ENCODE measurements around the gene PSME2. TPM values are rescaled to one million over a fixed set of nuclear protein-coding genes. Genes with fewer than 3 reads are reported as not detected.

The PSME2 gene
- total and polyA plus RNA-seq, 2 experiments from 2014 or later, result 54.0 to 259 TPM

DNA sequence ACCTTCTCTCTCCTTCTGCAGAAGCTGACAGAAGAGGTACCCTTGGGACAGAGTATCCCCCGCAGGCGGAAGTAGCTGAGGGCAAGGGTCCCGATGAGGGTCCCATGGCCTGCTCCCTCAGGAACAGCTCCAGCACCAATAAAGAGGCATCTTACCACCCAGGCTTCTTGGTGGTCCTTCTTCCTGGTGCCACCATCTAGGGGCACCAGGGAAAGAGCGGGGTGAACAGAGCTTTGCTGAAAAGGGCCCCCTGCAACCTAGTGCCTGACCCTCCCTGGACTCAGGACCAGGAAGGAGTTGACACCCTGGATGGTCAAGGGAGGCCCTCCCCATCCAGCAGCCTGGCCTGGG, 14.1 kb upstream of the PSME2 start:
- Mint-ChIP-seq H3K9me3 (no peaks in the 10 kb centered on the region), H3K4me1 (peaks cover 9% of the 10 kb centered on the region), H3K27ac (no peak overlapping the region), H3K4me3 (no peak overlapping the region), H3K36me3 (ENCODE audit: low read depth) (peaks cover 58% of the 10 kb centered on the region), H3K27me3 (ENCODE audit: insufficient read depth, low read depth, poor library complexity) (peaks cover 4% of the 10 kb centered on the region)
- H3K27me3 ChIP-seq (ENCODE audit: insufficient read depth), result no peaks in the 10 kb centered on the region
- H3K4me1 ChIP-seq (ENCODE audit: insufficient read depth), result peaks cover 11% of the 10 kb centered on the region
- no peak overlapping the region for H3K4me2 ChIP-seq
- no peak for DNase-seq (ENCODE audit: low spot score)
- H3K9me2 ChIP-seq (ENCODE audit: insufficient read depth), result no peaks in the 10 kb centered on the region
- no peaks in the 10 kb centered on the region for H3K79me2 ChIP-seq (replicated peaks; ENCODE audit: insufficient read depth)
- H3K4me3 ChIP-seq, result no peak overlapping the region
- peaks cover 12% of the 10 kb centered on the region; the same call in 1 of the 2 replicates for H3F3A ChIP-seq (replicated peaks; ENCODE audit: low read depth)
- peaks cover 7% of the 10 kb centered on the region; the same call in 1 of the 2 replicates for H3K36me3 ChIP-seq (ENCODE audit: insufficient read depth)
- H4K20me1 ChIP-seq (replicated peaks; ENCODE audit: insufficient read depth), result peaks cover 7% of the 10 kb centered on the region; the same call in 1 of the 2 replicates
- no peak for ATAC-seq
- no peak overlapping the region for H2AFZ ChIP-seq
- H3K27ac ChIP-seq (ENCODE audit: low read depth), result no peak overlapping the region
- TF ChIP-seq, protein P1, sequence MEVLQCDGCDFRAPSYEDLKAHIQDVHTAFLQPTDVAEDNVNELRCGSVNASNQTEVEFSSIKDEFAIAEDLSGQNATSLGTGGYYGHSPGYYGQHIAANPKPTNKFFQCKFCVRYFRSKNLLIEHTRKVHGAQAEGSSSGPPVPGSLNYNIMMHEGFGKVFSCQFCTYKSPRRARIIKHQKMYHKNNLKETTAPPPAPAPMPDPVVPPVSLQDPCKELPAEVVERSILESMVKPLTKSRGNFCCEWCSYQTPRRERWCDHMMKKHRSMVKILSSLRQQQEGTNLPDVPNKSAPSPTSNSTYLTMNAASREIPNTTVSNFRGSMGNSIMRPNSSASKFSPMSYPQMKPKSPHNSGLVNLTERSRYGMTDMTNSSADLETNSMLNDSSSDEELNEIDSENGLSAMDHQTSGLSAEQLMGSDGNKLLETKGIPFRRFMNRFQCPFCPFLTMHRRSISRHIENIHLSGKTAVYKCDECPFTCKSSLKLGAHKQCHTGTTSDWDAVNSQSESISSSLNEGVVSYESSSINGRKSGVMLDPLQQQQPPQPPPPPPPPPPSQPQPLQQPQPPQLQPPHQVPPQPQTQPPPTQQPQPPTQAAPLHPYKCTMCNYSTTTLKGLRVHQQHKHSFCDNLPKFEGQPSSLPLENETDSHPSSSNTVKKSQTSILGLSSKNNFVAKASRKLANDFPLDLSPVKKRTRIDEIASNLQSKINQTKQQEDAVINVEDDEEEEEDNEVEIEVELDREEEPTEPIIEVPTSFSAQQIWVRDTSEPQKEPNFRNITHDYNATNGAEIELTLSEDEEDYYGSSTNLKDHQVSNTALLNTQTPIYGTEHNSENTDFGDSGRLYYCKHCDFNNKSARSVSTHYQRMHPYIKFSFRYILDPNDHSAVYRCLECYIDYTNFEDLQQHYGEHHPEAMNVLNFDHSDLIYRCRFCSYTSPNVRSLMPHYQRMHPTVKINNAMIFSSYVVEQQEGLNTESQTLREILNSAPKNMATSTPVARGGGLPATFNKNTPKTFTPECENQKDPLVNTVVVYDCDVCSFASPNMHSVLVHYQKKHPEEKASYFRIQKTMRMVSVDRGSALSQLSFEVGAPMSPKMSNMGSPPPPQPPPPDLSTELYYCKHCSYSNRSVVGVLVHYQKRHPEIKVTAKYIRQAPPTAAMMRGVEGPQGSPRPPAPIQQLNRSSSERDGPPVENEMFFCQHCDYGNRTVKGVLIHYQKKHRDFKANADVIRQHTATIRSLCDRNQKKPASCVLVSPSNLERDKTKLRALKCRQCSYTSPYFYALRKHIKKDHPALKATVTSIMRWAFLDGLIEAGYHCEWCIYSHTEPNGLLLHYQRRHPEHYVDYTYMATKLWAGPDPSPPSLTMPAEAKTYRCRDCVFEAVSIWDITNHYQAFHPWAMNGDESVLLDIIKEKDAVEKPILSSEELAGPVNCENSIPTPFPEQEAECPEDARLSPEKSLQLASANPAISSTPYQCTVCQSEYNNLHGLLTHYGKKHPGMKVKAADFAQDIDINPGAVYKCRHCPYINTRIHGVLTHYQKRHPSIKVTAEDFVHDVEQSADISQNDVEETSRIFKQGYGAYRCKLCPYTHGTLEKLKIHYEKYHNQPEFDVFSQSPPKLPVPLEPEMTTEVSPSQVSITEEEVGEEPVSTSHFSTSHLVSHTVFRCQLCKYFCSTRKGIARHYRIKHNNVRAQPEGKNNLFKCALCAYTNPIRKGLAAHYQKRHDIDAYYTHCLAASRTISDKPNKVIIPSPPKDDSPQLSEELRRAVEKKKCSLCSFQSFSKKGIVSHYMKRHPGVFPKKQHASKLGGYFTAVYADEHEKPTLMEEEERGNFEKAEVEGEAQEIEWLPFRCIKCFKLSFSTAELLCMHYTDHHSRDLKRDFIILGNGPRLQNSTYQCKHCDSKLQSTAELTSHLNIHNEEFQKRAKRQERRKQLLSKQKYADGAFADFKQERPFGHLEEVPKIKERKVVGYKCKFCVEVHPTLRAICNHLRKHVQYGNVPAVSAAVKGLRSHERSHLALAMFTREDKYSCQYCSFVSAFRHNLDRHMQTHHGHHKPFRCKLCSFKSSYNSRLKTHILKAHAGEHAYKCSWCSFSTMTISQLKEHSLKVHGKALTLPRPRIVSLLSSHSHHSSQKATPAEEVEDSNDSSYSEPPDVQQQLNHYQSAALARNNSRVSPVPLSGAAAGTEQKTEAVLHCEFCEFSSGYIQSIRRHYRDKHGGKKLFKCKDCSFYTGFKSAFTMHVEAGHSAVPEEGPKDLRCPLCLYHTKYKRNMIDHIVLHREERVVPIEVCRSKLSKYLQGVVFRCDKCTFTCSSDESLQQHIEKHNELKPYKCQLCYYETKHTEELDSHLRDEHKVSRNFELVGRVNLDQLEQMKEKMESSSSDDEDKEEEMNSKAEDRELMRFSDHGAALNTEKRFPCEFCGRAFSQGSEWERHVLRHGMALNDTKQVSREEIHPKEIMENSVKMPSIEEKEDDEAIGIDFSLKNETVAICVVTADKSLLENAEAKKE (CRISPR knock-in tag; IDR thresholded peaks at IDR 0.05), result no peak
- TF ChIP-seq NANOG (IDR thresholded peaks at IDR 0.05; ENCODE audit: borderline replicate concordance) (no peak), EZH2 (IDR thresholded peaks at IDR 0.05; ENCODE audit: low read depth, unreplicated experiment) (no peak), JUNB (IDR thresholded peaks at IDR 0.05; ENCODE audit: unreplicated experiment) (no peak), CREB1 (CRISPR knock-in tag; IDR thresholded peaks at IDR 0.05; ENCODE audit: low read depth) (no peak), EZH2phosphoT487 (IDR thresholded peaks at IDR 0.05; ENCODE audit: unreplicated experiment) (no peak), ZNF331 (CRISPR knock-in tag; IDR thresholded peaks at IDR 0.05; ENCODE audit: low read depth) (no peak), POLR2AphosphoS5 (IDR thresholded peaks at IDR 0.05; ENCODE audit: low read depth) (no peak), ZNF114 (CRISPR knock-in tag; IDR thresholded peaks at IDR 0.05) (no peak), STAT1 (IDR thresholded peaks at IDR 0.05; ENCODE audit: unreplicated experiment) (no peak)
- TF ChIP-seq, protein P2, sequence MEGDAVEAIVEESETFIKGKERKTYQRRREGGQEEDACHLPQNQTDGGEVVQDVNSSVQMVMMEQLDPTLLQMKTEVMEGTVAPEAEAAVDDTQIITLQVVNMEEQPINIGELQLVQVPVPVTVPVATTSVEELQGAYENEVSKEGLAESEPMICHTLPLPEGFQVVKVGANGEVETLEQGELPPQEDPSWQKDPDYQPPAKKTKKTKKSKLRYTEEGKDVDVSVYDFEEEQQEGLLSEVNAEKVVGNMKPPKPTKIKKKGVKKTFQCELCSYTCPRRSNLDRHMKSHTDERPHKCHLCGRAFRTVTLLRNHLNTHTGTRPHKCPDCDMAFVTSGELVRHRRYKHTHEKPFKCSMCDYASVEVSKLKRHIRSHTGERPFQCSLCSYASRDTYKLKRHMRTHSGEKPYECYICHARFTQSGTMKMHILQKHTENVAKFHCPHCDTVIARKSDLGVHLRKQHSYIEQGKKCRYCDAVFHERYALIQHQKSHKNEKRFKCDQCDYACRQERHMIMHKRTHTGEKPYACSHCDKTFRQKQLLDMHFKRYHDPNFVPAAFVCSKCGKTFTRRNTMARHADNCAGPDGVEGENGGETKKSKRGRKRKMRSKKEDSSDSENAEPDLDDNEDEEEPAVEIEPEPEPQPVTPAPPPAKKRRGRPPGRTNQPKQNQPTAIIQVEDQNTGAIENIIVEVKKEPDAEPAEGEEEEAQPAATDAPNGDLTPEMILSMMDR (conservative IDR thresholded peaks at IDR 0.05; ENCODE audit: low read depth in 2 of 2), result no peak
- TF ChIP-seq, protein P3, sequence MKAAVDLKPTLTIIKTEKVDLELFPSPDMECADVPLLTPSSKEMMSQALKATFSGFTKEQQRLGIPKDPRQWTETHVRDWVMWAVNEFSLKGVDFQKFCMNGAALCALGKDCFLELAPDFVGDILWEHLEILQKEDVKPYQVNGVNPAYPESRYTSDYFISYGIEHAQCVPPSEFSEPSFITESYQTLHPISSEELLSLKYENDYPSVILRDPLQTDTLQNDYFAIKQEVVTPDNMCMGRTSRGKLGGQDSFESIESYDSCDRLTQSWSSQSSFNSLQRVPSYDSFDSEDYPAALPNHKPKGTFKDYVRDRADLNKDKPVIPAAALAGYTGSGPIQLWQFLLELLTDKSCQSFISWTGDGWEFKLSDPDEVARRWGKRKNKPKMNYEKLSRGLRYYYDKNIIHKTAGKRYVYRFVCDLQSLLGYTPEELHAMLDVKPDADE (IDR thresholded peaks at IDR 0.05), result no peak
- TF ChIP-seq, protein P4, sequence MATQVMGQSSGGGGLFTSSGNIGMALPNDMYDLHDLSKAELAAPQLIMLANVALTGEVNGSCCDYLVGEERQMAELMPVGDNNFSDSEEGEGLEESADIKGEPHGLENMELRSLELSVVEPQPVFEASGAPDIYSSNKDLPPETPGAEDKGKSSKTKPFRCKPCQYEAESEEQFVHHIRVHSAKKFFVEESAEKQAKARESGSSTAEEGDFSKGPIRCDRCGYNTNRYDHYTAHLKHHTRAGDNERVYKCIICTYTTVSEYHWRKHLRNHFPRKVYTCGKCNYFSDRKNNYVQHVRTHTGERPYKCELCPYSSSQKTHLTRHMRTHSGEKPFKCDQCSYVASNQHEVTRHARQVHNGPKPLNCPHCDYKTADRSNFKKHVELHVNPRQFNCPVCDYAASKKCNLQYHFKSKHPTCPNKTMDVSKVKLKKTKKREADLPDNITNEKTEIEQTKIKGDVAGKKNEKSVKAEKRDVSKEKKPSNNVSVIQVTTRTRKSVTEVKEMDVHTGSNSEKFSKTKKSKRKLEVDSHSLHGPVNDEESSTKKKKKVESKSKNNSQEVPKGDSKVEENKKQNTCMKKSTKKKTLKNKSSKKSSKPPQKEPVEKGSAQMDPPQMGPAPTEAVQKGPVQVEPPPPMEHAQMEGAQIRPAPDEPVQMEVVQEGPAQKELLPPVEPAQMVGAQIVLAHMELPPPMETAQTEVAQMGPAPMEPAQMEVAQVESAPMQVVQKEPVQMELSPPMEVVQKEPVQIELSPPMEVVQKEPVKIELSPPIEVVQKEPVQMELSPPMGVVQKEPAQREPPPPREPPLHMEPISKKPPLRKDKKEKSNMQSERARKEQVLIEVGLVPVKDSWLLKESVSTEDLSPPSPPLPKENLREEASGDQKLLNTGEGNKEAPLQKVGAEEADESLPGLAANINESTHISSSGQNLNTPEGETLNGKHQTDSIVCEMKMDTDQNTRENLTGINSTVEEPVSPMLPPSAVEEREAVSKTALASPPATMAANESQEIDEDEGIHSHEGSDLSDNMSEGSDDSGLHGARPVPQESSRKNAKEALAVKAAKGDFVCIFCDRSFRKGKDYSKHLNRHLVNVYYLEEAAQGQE (IDR thresholded peaks at IDR 0.05; ENCODE audit: unreplicated experiment), result no peak
